NCI-H146 treated with DMSO at 0.1 percent for 48 hours (cell line): ENCODE results near the gene LHFPL3.
"Not testable (repeated sequence)": the region's sequence is repeated elsewhere in the genome, so short reads cannot be mapped to it uniquely, and the experiment has no call there.

Experiments used
- DNase-seq: peaks from one replicate; lab custom pipeline; 2025; ENCODE audit not compliant: unreplicated experiment; lab: John Stamatoyannopoulos, UW

LHFPL3 gene

GRCh38 chr7:104679085-104679484 lies 350.7 kb downstream of the LHFPL3 start:
- no peak for DNase-seq

GRCh38 chr7:104686286-104686685 lies 357.9 kb downstream of the LHFPL3 start:
- DNase-seq = no peak

- no peak for DNase-seq
Measured at GRCh38 chr7:104694710-104695109, 366.3 kb downstream of the LHFPL3 start.

GRCh38 chr7:104695563-104695962 lies 367.2 kb downstream of the LHFPL3 start:
- DNase-seq = no peak

GRCh38 chr7:104700336-104700735 lies 371.9 kb downstream of the LHFPL3 start:
- no peak for DNase-seq

GRCh38 chr7:104721027-104721426 lies 392.6 kb downstream of the LHFPL3 start:
- not testable (repeated sequence) for DNase-seq

- DNase-seq = no peak
Measured at GRCh38 chr7:104723001-104723400, 394.6 kb downstream of the LHFPL3 start.

- no peak for DNase-seq
Measured at GRCh38 chr7:104758504-104758903, 430.1 kb downstream of the LHFPL3 start.

- DNase-seq = no peak
Measured at GRCh38 chr7:104761892-104762291, 433.5 kb downstream of the LHFPL3 start.

- no peak for DNase-seq
Measured at GRCh38 chr7:104767113-104767512, 438.7 kb downstream of the LHFPL3 start.

- DNase-seq = no peak
Measured at GRCh38 chr7:104767826-104768536, 439.6 kb downstream of the LHFPL3 start.

GRCh38 chr7:104772405-104773345 lies 444.3 kb downstream of the LHFPL3 start:
- DNase-seq = no peak

GRCh38 chr7:104773796-104774195 lies 445.4 kb downstream of the LHFPL3 start:
- no peak for DNase-seq

- no peak for DNase-seq
Measured at GRCh38 chr7:104775531-104775930, 447.1 kb downstream of the LHFPL3 start.

- DNase-seq = no peak
Measured at GRCh38 chr7:104777301-104777800, 448.9 kb downstream of the LHFPL3 start.

- DNase-seq = no peak
Measured at GRCh38 chr7:104779888-104780287, 451.5 kb downstream of the LHFPL3 start.

GRCh38 chr7:104784686-104785085 lies 456.3 kb downstream of the LHFPL3 start:
- DNase-seq = no peak

- no peak for DNase-seq
Measured at GRCh38 chr7:104789780-104790179, 461.4 kb downstream of the LHFPL3 start.

GRCh38 chr7:104790440-104790839 lies 462.0 kb downstream of the LHFPL3 start:
- DNase-seq = no peak

- DNase-seq = no peak
Measured at GRCh38 chr7:104791080-104791479, 462.7 kb downstream of the LHFPL3 start.

- DNase-seq = no peak
Measured at GRCh38 chr7:104793066-104793465, 464.7 kb downstream of the LHFPL3 start.

GRCh38 chr7:104794154-104794553 lies 465.8 kb downstream of the LHFPL3 start:
- DNase-seq = no peak
